OCI-LY3 (cell line): ENCODE measurements around the gene ZNF91.

Experiments used
- EZH2phosphoT487 ChIP-seq: fragments of 200-600 bp; shearing (Covaris generic); IDR thresholded peaks from 2 replicates; pipeline ENCODE4 v1.6.1; 2018; ENCODE audit warnings: antibody characterized with exemption, mixed run types, low read depth
- TF ChIP-seq, protein P1 (sequence below): fragments of 200-600, 300-600 bp; sonication (generic); IDR thresholded peaks from 2 replicates; pipeline ENCODE4 v1.5.1; 2014; ENCODE audit warnings: antibody characterized with exemption, low read length, low read depth

GRCh38 chr19:23406091-23406490 is 10.8 kb upstream of the ZNF91 start:
- TF ChIP-seq, protein P1, sequence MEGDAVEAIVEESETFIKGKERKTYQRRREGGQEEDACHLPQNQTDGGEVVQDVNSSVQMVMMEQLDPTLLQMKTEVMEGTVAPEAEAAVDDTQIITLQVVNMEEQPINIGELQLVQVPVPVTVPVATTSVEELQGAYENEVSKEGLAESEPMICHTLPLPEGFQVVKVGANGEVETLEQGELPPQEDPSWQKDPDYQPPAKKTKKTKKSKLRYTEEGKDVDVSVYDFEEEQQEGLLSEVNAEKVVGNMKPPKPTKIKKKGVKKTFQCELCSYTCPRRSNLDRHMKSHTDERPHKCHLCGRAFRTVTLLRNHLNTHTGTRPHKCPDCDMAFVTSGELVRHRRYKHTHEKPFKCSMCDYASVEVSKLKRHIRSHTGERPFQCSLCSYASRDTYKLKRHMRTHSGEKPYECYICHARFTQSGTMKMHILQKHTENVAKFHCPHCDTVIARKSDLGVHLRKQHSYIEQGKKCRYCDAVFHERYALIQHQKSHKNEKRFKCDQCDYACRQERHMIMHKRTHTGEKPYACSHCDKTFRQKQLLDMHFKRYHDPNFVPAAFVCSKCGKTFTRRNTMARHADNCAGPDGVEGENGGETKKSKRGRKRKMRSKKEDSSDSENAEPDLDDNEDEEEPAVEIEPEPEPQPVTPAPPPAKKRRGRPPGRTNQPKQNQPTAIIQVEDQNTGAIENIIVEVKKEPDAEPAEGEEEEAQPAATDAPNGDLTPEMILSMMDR = no peak
- no peak for TF ChIP-seq EZH2phosphoT487
